Colon (tissue), 2 donors: Measurements from ENCODE around the gene HOXA4.
A peak's percentile ranks its signal among the peaks of the same experiment; 100 is the strongest.

ENCODE experiments used
- FAIRE-seq: peaks from 2 replicates; lab custom pipeline; 2012; peaks lifted over from hg19 to GRCh38; lab: Jason Lieb, UNC
- donor health status: control.
- donor health status: control.

HOXA4 gene

DNA sequence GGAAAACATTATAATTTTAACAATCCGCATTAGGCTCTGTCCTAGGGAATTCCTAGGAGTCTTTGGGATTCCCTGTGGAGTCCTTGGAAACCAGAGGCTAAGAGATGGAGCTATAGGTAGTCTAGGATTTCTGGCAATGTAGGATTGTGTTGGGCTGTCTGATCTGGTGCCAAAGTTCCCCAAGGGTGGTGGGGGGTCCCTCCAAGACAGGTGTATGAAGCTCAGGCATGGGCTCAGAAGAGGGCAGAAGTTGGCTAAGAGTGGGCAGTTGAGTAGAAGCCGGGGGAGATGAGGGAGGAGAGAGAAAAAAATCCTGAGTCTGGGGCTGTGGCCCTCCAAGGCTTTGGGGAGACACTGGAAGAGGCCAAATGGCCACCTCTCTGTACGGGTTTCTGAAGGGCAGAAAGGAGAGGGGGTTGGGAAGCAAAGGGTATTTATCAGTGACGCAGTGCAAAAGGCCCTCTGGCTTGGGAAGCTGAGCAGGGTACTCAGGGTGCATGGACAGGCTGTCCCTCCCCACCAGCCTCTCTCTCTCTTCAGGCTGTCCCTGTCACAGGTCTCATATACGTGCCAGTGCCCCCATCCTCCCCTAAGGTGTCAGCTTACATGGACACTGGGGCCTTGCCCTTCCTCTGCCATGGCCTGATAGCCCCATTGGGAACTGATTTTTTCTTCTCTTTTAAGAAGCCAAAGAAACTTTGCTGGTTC, 16.1 kb upstream of the HOXA4 start:
- no peak for FAIRE-seq

DNA sequence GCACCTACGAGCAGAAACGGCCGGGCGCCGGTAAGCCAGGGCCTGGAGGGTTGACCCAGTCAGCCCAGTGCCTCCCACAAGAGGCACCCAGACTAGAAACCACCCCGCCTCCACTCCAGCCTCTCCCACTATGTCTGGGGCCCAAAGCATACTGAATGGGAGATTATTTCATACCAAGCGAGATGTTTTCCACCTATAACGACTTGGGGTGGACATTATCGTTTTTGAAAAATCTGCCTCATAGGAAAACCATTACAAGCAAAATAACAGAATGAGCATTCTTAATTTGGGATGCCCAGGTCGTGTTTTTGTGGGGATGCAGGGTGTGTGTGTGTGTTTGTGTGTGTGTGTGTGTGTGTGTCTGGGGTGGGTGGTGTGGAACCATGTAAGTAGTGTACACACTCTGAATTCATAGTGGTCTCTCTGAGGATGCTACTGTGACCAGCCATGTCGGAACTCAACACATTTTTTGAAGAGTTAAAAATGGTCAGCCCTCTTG, 15.4 kb upstream of the HOXA4 start:
- no peak for FAIRE-seq

DNA sequence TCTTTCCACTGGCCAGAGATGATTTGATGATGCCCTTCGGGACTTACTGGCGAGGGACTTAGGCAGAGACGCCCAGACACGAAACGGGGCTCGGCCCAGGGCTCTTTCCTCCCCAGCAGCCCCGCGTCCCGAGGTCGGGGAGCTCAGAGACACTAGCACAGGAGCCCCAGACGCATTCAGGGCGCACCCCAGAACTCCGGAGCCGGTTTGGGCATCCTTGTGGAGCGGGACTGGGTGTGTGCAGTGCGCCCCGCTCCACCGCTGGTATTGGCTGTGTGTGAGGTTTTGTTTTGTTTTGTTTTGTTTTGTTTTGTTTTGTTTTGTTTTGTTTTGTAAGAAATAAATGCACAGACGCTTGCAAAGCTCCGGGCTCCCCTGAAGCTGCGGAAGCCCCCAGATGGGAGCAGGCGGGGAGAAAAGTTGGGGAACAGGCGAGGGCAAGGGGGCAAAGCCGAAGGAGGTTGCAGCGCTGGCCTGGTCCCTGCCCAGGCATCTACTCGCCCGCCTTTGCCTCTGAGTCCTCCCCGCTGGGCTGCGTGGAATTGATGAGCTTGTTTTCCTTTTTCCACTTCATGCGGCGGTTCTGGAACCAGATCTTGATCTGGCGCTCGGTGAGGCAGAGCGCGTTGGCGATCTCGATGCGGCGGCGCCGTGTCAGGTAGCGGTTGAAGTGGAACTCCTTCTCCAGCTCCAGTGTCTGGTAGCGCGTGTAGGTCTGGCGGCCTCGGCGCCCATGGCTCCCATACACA, 14.8 kb upstream of the HOXA4 start:
- FAIRE-seq, result no peak

DNA sequence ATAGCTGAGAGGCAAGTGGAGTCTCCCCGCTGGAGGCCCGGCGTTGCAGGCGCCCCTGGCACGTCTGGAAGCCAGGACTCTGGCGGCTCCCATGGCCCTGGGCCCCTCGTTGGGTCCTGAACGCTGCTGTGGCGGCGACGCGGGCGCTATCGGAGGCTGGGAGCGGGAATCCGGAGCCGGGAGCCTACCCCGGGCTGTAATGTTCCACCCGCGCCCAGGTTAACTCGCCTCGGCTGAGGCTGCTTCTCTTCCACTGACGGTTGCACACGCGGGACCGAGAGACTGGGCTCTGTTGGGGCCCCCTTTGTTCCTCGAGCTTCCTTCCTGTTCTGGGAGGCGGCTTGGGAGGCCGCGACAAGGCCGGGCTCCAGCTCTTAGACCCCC, 14.2 kb upstream of the HOXA4 start:
- FAIRE-seq, result no peak

DNA sequence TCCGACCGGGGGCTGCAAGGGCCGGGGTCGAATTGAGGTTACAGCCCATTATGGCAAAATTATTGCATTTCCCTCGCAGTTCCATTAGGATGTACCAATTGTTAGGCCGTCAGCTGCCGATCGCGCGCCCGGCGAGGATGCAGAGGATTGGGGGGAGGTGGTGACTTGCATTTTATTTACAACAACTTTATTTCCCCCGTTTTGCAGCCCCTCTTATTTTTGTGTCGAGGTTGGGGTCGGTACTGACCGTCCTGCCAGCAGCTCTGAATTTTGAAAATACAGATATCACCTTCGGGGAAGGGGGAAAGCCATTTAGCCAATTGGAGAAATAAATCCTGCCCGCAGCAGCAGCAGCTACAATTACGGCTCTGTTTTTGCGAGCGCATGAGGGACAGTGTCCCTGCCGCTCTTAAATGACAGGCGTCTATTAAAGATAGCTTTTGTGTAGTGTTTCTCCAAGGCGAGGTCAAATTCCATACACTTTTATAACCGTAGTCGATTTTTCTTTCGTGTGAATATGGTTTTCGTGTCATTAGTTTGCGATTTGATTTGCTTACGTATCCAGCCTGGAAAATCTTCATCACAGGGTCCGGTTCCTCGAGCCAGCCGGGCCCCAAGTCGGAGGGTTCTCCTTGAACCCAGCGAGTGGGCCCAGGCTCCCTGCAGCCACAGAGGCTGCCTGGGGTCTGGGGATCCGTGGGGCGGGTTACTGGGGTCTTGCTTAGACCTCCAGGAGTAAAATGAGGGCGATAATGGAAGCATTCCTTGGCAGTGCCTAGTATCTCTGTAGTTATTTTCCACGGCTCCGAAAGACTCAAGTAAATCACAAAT, 13.6 kb upstream of the HOXA4 start:
- FAIRE-seq, result no peak

DNA sequence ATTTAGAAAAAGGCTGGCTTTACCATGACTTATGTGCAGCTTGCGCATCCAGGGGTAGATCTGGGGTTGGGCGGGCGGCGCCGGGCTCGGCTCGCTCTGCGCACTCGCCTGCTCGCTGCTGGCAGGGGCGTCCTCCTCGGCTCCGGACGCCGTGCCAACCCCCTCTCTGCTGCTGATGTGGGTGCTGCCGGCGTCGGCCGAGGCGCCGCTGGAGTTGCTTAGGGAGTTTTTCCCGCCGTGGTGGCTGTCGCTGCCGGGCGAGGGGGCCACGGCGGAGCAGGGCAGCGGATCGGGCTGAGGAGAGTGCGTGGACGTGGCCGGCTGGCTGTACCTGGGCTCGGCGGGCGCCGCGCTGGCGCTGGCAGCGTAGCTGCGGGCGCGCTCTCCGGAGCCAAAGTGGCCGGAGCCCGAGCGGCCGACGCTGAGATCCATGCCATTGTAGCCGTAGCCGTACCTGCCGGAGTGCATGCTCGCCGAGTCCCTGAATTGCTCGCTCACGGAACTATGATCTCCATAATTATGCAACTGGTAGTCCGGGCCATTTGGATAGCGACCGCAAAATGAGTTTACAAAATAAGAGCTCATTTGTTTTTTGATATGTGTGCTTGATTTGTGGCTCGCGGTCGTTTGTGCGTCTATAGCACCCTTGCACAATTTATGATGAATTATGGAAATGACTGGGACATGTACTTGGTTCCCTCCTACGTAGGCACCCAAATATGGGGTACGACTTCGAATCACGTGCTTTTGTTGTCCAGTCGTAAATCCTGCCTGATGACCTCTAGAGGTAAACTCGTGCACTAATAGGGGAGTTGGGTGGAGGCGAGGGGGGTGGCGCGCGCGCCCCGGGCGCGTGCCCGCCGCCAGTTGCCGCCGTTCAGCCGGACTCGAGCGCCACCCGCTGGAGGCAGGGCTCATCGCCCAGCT, 12.7 kb upstream of the HOXA4 start, which contains the start of gene HOXA5:
TSS of gene HOXA5 (minus strand) at position 659 of the 927 bp plus-strand sequence. CDS start at position 585, 74 bp downstream.
- no peak for FAIRE-seq

DNA sequence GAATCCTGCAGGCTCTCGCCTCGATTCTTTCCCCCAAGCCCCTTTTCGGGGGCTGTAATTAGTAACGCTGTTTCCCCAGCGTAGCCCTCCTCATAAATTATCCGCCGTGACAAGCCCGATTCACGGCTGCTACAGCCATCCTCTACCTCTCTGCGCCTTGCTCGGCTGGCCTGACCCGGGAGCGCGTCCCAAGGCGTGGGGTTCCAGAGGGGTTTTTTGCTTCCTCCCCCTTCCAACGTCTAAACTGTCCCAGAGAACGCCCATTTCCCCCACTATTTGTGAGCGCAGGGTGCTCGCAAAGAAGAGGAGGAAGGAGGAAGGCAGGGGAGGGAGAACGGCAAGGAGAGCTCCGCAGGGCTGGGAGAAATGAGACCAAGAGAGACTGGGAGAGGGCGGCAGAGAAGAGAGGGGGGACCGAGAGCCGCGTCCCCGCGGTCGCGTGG, 12.0 kb upstream of the HOXA4 start:
- no peak for FAIRE-seq

DNA sequence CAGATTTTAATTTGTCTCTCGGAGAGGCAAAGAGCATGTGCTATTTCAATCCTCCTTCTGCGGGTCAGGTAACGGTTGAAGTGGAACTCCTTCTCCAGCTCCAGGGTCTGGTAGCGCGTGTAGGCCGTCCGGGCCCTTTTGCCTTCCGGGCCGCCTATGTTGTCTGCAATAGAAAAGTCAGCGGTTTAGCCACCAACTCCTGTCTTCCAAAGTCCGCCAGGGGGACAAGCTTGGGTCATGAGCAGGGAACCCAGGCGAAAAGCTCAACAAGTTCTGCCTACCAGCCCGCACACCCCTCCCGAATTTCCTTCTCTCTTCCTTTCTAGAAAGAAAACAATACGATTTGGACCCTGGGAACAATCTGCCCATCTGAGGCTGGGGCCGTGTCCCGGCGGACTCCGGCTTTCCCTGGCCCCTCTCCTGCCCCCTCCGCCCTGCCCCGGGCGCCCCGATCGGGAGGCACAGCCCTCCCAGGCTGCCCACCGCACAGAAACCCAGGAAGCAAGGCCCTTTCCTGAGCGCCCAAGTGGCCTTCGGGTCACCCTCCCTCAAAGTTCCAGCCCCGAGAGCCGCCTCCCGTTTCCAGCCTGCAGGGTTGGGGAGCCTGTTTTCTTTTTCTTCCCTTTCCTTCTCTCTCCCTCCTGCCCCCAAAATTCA, 11.5 kb upstream of the HOXA4 start:
- FAIRE-seq, result no peak

DNA sequence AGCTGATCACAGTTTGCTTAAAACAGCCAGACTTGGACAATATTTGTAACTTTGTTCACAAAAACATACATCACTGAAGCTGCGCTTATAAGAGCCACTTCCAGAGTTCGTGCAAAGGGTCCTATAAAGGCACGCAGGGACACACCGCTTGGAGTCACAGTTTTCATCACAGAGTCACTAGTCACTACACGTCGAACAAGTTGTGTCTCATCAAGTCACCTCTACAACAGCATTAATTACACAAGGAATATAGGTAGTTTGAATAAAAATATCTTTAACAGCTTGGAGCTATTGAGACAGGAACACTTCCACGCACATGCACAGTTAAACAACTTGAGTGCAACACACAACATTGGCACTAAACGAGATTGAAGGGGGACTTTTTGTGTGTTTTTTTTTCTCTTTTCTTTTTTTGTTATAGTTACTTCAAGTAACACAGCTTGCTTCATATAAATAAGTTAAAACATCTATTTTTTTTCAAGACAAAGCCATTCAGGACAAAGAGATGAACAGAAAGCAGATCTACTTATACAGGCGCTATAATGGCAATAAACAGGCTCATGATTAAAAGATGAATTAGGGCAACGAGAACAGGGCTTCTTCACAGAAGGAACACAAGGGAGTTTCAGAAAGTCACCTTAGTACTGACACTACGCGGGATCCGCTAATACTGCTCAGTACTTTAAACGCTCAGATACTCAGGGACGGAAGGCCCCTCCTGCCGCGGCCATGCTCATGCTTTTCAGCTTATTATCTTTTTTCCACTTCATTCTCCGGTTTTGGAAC, 10.8 kb upstream of the HOXA4 start:
- no peak for FAIRE-seq

DNA sequence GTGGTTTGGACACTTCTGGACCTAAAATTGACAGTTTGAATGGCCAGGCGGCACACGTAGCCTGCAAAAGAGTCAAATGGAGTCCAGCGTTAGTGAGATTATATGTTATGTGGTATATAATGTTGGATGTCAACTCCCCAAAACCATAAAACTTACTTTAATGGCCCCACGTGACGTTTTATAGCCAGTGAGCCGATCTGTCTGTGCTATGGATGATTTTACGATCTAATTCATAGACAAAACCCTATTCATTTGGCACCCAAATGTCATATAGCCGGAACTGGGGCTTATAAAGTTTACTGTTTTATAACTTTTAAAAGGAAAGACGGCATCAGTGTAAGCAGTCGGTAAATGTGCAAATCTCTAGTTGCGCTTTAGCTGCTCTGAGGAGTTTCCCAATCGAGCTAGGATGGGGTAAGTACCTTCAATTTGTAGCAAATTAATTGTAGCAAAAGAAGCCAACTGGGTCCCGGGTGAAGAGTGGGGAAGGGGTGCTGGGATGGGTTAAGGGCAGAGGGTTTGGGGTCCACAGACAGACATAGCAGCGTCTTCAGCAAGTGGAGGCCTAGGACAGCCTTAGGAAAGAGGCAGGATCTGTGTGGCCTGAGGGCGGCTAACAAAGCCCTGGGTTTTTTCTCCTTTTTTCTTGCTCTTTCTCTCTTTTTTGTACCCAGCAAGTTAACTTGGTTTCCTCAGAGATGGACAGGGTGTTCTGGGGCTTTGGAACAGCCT, 9.7 kb upstream of the HOXA4 start:
- peak; percentile 66 for FAIRE-seq

DNA sequence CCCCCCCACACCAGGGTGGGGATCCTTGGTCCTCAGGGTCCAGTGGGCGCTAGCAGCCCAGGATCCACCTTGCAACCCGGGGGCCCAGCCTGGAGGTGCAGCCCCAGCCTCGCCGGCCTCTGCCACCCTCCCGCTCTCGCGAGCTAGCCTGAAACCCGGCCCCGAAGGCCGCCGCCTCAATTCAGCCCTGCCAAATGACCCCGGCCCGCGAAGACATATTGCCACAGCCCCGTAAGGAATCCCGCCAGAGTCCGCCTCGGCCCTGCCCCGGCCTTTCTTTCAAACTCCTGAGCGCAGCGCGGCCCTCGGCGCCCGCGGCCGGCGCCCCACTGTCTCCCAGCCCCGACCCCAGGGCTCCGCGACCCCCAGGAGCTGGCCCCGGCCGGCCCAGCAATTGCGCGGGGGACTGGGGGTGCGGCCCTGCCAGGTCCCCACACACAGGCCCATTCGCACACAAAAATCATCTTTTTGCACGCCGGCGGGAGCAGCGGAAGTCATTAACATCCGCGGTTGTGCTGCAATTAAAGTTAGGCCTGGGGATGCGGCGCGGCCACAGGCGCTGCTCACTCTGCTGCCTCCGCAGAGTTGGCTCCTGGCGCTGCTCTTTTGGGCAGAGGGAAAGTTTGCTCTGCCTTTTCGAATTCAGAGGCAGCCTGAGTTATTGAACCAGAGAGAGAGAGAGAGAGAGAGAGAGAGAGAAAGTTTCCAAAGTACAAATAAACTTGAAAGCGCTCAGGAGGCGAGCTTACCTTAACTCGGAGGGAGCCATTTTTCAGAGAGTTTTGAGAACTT, 9.0 kb upstream of the HOXA4 start:
- no peak for FAIRE-seq

DNA sequence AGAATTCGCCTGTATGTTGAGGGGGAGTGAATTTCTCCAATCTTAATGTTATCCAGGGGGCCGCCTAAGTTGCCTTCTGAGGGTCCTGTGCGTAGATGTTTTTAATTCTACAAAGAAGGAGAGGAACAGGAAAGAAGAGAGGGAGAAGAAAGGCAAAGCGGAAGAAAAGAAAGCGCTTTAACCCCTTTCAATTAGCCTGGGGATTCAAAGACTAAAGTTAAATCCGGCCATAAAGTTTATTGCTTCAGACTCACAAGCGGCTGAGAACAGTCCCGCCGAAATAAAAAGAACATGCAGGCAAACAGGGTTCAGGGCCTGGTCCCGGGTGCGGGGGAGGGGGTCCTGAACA, 8.4 kb upstream of the HOXA4 start:
- no peak for FAIRE-seq

DNA sequence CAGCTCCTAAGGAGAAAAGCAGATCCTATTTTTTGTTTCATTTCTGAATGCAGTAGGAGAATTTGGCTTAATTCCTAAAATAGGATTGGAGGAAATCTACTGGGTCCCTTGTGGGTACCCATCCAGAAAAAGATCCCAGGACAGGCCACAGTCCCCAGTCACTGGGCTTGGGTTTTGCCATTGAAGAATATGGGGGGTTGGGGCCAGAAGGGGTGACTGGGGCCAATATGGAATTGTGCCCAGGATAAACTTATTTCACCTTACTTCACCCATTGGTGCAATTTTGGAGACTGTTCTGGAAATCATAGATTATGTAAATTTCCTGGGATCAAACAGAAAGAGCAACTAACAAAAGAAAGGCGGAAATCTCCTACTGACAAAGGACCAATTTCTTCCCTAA, 7.9 kb upstream of the HOXA4 start:
- FAIRE-seq, result no peak

DNA sequence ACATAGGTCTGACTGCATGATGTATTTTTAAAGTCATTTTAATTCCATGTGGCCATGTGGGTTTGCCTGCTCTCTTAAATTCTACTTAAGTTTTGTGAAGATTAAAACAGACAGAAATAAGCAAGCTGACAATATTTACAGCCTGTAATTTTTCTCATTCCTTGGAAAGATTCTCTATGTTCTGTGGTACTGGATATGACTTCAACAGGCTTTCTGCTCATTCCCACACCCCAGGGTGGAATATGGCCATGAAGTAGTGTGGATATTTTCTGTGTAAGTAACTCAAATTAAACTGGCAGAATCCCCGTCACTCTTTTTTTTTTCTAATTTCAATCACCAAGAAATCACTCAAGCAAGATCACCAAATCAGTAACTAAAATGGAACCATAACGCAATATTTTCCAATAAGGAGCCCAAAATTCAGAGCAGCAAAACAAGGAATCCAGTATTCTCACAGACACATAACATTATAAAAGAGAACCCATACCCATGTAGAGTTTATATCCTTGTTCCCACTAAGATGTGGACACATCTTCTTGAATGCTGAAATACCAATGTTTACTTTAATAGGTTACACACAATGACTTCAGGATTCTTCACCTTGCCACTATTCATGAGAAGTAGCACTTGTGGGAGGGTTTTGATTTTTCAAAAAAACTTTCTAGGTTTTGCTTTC, 7.2 kb upstream of the HOXA4 start:
- FAIRE-seq, result no peak

DNA sequence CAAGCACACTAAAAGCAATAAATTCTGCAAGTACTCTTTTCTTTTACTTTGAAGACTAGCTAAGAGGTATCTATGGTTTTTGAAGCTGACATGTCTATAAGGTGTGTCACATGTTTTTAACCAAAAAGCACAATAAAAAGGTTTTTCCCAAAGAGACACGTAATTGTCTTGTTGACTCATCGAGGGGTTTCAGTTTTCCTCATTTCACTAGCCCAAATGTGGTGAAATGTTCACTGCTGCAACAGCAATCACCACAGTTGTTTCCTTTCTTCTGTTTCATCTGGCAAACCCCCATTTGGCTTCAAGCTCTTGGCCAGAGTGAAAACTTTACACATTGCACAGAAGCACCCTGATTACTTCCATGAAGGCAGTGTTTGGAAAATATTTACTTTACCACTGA, 3.8 kb upstream of the HOXA4 start:
- no peak for FAIRE-seq

DNA sequence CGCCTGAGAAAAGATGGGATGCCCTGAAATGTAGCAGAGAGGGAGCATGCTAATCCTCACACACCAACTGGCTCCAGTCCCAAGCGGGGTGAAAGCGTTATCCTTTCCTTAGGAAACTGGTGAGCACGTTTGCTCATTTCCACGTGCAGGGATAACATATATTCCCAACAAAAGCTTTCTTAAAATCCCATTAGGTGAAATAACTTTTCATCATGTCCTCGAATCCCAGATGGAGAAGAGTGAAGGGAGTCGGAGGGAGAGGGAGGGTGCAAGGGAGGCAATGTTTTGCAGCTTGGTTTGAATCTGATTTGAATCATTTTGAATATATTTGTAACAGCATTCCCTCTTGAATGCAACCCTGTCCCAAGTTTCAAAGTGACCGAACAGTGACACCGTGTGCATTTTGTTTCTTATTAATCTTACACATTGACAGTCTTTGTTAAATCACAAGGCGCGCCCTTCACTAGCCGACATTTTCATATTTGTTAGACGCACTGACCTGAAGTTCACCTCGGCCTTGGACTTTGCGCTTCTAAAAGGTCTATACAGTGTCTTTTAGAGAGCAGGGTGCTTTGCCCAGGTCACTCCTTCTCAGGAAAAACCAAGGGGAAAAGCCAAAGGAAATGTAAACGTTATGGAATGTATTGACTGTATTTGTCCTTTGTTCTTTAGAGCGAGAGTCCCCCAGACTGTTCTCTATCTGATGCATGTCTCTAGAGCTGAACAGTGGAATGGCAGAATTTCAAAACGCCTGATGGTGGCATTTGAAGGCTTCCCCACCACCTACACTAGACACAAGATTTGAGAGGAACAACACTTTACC, 3.1 kb upstream of the HOXA4 start:
- no peak for FAIRE-seq

DNA sequence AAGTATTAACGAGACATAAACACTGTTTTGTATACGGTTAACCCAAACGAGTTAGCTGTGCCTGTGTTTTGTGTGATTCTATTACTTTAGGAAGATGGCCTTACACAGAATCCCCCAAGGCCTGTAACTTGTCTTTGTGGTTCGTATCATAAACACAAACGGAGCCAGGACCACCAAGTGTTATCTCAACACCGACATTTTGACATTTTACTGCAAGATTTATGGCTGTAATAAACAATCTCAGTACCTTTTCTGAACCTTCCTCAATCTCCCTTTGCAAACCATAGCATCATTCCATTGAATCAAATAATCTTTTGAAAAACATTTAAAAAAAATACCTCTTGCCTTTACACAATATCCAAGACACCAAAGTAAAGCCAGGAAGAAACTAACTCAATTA, 2.4 kb upstream of the HOXA4 start:
- FAIRE-seq, result no peak
